Measurements from ENCODE around the gene NTN3.

The NTN3 gene

GRCh38 chr16:2497695-2498484 is 26.8 kb downstream of the NTN3 start:
- no peak for DNase-seq

GRCh38 chr16:2498531-2499253 is 27.6 kb downstream of the NTN3 start:
- DNase-seq = no peak

- no peak for DNase-seq
Measured at GRCh38 chr16:2499454-2499853, 28.4 kb downstream of the NTN3 start.

GRCh38 chr16:2499890-2500429 is 28.9 kb downstream of the NTN3 start:
- DNase-seq = no peak

- no peak for DNase-seq
Measured at GRCh38 chr16:2500430-2500917, 29.4 kb downstream of the NTN3 start.

GRCh38 chr16:2500918-2501750 is 30.0 kb downstream of the NTN3 start:
- peak; percentile 84 for DNase-seq

- no peak for DNase-seq
Measured at GRCh38 chr16:2501946-2502895, 31.1 kb downstream of the NTN3 start.

- no peak for DNase-seq
Measured at GRCh38 chr16:2505695-2506094, 34.6 kb downstream of the NTN3 start.

- no peak for DNase-seq
Measured at GRCh38 chr16:2507052-2507659, 36.1 kb downstream of the NTN3 start.

- DNase-seq = no peak
Measured at GRCh38 chr16:2507665-2508064, 36.6 kb downstream of the NTN3 start.

- DNase-seq = no peak
Measured at GRCh38 chr16:2508722-2509400, 37.8 kb downstream of the NTN3 start.

- DNase-seq = no peak
Measured at GRCh38 chr16:2511128-2511800, 40.2 kb downstream of the NTN3 start.

- DNase-seq = no peak
Measured at GRCh38 chr16:2511996-2512734, 41.1 kb downstream of the NTN3 start.

GRCh38 chr16:2512735-2513404 is 41.8 kb downstream of the NTN3 start:
- DNase-seq = no peak

GRCh38 chr16:2513405-2514332 is 42.6 kb downstream of the NTN3 start, which contains the start of gene ATP6V0C:
ATP6V0C (plus strand) TSS chr16:2513952; CDS start chr16:2514104, 152 bp downstream.
- DNase-seq = peak; percentile 85

- DNase-seq = no peak
Measured at GRCh38 chr16:2514333-2515179, 43.5 kb downstream of the NTN3 start.

Data from right kidney (tissue), 1 donor.